HG03432 (cell line): ENCODE data around the gene C3orf22.

Source experiments
- ATAC-seq: cut with Tn5 transposase; IDR thresholded peaks from one replicate; pipeline ENCODE4 v1.9.1; 2021; ENCODE audit warnings: mild to moderate bottlenecking, moderate library complexity; ENCODE audit not compliant: unreplicated experiment

C3orf22 gene

DNA sequence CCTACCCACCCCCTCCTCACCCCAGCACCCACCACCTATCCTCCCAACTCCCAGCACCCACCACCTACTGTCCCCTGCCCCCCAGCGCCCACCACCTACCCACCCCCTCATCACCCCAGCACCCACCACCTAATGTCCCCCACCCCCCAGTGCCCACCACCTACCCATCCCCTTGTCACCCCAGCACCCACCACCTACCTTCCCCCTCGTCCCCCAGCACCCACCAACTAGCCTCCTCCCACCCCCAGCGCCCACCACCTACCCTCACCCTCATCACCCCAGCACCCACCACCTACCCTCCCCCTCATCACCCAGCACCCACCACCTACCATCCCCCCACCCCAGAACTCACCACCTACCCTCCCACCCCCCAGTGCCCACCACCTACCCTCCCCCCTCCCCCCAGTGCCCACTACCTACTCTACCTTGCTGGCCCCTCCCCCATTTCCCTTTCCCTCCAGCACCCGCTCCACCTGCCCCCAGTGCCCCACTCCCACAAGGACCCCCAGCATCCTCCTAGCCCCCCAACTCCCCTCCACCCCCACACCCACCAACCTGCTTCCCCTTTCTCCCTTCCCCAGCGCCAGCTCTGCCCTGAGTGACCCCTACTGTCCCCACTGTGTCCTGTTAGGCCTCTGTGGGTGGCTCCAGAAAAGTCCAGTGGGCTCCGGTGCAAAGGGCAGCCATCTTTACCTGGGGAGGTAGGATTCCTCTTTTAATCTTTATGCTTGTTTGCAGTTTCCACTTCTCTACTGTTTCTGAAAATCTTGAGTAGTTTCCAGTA lies 42.4 kb downstream of the C3orf22 start:
- no peak for ATAC-seq

- ATAC-seq, result no peak
Measured at GRCh38 chr3:126515066-126515706, 43.5 kb downstream of the C3orf22 start.

DNA sequence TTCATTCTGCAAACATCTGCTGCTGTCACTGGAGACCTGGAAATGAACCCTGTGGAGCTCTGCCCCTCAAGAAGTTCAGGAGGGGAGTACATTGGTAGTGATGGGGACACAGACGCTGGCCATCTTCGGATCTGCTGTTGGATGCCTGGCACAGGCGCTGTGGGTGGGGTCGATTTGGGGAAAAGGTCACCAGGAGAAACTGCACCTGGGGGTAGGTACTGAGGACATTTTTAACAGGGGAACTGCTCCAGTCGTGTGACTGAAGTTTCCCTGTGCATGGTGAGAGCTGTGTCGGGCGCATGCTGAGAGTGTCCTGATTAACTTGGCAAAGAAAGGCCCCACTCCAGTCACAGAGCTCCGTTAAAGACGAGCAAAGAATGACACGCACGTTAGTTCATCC lies 44.6 kb downstream of the C3orf22 start:
- ATAC-seq, result no peak

- ATAC-seq, result no peak
Measured at GRCh38 chr3:126512916-126513650, 45.6 kb downstream of the C3orf22 start.

GRCh38 chr3:126512026-126512425 lies 46.7 kb downstream of the C3orf22 start:
- ATAC-seq, result no peak

DNA sequence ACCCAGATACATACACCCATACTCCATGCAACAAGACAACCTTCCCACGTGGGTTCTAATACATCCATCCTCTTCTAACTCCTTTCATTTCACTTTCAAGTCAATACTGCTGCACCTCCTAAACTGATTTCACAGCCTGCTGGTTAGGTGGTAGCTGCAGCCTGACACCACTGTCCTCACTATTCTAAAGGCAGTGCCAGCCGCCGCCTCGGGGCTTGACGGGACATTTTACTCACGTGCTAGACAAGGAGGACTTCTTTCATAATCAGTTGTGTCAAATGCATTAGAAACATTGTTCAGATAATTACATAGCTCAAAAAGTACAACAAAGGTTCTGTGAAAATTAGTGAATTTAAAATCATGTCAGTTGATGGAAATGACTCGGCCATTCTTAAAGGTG lies 47.4 kb downstream of the C3orf22 start:
- ATAC-seq, result no peak

DNA sequence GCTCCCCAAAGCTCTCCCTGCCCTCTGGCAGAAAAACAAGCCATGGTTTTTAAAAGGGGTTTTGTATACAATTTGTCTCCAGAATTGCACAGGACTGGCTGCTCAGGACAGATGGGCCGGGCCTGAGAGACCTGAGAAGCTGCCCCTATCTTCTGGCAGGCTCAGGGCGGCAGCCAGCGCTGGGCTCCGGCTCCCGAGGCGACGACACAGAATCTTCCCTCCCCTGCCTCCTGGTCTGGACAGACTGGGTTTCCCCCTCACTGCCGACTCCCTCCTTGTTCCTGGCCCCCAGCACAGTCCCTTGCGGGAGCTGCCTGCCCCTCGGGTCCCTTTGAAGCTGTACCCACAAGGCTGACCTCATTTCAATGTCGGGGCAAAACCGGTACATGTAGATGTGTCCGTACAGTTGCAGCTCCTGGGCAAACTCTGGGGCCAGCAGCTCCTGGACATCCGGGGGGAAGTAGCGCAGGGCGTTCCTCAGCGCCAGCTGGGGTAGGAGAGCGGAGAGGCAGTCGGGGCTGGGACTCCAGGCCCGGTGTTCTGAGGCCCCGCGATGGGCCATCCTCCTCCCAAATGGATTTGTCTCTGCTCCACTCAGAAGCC lies 48.3 kb downstream of the C3orf22 start:
- no peak for ATAC-seq

GRCh38 chr3:126509597-126510307 lies 49.0 kb downstream of the C3orf22 start:
- no peak for ATAC-seq

DNA sequence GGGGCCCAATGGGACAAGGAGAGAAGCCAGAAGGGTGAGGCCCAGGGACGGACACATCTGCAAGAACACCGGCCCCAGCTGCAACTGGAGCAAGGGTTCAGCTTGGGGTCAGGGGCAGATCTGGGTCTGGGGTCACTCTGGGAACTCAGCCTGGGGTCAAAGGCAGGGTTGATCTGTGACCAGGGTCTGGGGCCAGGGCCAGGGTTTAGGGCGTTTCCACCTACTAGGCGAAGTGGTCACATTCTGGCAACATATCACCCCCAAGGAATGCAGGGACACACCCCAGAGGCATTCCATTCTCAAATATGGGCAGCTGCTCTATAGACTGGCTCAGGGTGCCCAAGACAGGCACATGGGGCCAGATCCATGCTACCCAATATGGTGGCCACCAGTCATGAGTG lies 50.2 kb downstream of the C3orf22 start:
- ATAC-seq, result no peak

- no peak for ATAC-seq
Measured at GRCh38 chr3:126507886-126508285, 50.8 kb downstream of the C3orf22 start.

DNA sequence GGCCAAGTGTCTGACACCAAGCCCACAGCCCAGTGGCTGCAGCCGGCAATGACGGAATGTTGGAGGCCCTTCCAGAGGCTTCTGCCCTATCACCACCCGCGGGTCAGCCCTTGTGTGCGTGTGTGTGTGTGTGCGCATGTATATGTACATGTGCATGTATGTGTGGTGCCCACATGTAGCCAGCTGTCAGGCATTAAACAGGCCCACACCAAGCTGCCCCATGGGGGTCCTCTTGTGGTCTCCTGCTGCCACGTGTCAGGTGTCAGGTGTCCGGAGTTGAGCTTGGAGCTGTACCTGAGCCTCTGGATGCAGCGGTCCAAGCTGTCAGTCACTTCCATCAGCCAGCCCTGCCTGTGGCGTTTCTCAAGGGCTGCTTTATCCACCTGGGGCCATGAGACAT lies 55.0 kb downstream of the C3orf22 start:
- no peak for ATAC-seq

- no peak for ATAC-seq
Measured at GRCh38 chr3:126502656-126503055, 56.1 kb downstream of the C3orf22 start.

GRCh38 chr3:126501736-126502135 lies 57.0 kb downstream of the C3orf22 start:
- no peak for ATAC-seq

DNA sequence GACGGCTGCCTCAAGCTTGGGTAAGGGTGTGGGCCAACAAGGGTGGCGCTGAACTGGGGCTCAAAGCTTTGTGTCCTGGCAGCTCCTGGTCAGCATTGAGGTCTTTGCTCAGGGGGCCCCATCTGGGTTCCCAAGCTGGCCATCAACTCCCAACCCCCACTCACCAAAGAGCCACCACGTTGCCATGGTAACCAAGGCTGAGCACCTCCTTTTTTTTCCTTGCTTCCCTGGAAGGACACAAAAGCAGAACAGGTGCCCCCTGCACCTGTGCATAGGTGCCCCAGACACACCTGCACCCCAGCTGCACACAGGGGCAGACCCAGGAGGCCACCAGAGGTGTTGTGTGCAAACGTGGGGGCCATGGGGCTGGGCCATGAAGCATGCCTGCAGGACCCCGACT lies 57.7 kb downstream of the C3orf22 start:
- no peak for ATAC-seq

GRCh38 chr3:126500016-126500415 lies 58.7 kb downstream of the C3orf22 start:
- no peak for ATAC-seq
